MM.1S (cell line): ENCODE results near the gene SRSF2.

Experiments used
- EZH2 ChIP-seq: fragments of 300-600 bp; sonication (generic); optimal IDR thresholded peaks from 2 replicates; pipeline ENCODE3; 2017; ENCODE audit warnings: low read depth, mild to moderate bottlenecking, antibody characterized with exemption, low read length, mixed read lengths
- EZH2phosphoT487 ChIP-seq: fragments of 300-600 bp; sonication (generic); IDR thresholded peaks from 2 replicates; pipeline ENCODE4 v1.6.1; 2018; ENCODE audit warnings: antibody characterized with exemption, low read length
- TF ChIP-seq, protein P1 (sequence below): fragments of 300-600 bp; sonication (generic); IDR thresholded peaks from 2 replicates; pipeline ENCODE4 v1.5.1; 2016; ENCODE audit warnings: antibody characterized with exemption, low read length, mixed read lengths

DNA sequence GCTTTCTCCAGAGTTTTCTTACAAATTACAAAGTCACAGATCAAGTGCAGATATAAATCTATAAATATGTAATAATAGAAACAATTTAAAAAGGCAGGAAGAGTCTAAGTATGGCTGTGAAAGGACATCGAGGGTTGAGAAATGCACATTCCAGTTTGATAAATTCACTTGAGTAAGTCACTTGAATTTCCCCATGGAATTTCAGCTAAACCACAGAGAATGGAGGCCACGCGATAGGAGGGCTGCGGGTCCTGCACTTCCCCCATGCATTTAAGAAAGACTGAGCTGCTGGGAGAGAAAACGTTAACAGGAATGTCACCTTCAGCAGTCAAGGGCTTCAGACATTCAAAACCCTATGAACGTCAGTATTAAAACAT lies 20.3 kb downstream of the SRSF2 start:
- TF ChIP-seq, protein P1, sequence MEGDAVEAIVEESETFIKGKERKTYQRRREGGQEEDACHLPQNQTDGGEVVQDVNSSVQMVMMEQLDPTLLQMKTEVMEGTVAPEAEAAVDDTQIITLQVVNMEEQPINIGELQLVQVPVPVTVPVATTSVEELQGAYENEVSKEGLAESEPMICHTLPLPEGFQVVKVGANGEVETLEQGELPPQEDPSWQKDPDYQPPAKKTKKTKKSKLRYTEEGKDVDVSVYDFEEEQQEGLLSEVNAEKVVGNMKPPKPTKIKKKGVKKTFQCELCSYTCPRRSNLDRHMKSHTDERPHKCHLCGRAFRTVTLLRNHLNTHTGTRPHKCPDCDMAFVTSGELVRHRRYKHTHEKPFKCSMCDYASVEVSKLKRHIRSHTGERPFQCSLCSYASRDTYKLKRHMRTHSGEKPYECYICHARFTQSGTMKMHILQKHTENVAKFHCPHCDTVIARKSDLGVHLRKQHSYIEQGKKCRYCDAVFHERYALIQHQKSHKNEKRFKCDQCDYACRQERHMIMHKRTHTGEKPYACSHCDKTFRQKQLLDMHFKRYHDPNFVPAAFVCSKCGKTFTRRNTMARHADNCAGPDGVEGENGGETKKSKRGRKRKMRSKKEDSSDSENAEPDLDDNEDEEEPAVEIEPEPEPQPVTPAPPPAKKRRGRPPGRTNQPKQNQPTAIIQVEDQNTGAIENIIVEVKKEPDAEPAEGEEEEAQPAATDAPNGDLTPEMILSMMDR = no peak
- TF ChIP-seq EZH2 (no peak), EZH2phosphoT487 (no peak)
